Neural cell (in vitro differentiated cells): Measurements from ENCODE around the gene HDC. TPM values are rescaled to one million over a fixed set of nuclear protein-coding genes. Genes with fewer than 3 reads are reported as not detected.

ENCODE experiments used
- H2AFZ ChIP-seq: fragments of 200-600, 300-800 bp; sonication (generic), shearing (Covaris generic); 2 replicates; pipeline ENCODE4 v1.6.0; 2014; ENCODE audit warnings: low read depth, mild to moderate bottlenecking, antibody characterized with exemption, low read length, moderate library complexity
- H3F3A ChIP-seq: fragments of 200-600 bp; shearing (Covaris generic); 2 replicates; pipeline ENCODE4 v1.6.1; 2016; ENCODE audit warnings: mild to moderate bottlenecking, moderate library complexity, mixed read lengths, antibody characterized with exemption, low read length; ENCODE audit not compliant: insufficient read depth, poor library complexity, severe bottlenecking
- H3K27ac ChIP-seq: fragments of 200-600, 300-800 bp; sonication (generic), shearing (Covaris generic); 2 replicates; pipeline ENCODE4 v1.5.1; 2014; ENCODE audit warnings: mild to moderate bottlenecking, low read length, moderate library complexity
- H3K27me3 ChIP-seq: fragments of 300-800, 200-600 bp; sonication (generic), shearing (Covaris generic); 2 replicates; pipeline ENCODE4 v1.6.0; 2014; ENCODE audit warnings: mild to moderate bottlenecking, low read depth, low read length, moderate library complexity; ENCODE audit not compliant: insufficient read depth
- H3K36me3 ChIP-seq: fragments of 300-800, 200-600 bp; sonication (generic), shearing (Covaris generic); 2 replicates; pipeline ENCODE4 v1.5.1; 2014; ENCODE audit warnings: mild to moderate bottlenecking, antibody characterized with exemption, low read length, moderate library complexity; ENCODE audit not compliant: insufficient read depth
- H3K4me2 ChIP-seq: fragments of 300-800, 200-600 bp; sonication (generic), shearing (Covaris generic); 2 replicates; pipeline ENCODE4 v1.6.0; 2014; ENCODE audit warnings: mild to moderate bottlenecking, low read length
- H3K4me3 ChIP-seq: fragments of 300-800, 200-600 bp; sonication (generic), shearing (Covaris generic); 2 replicates; pipeline ENCODE4 v1.5.1; 2014; ENCODE audit warnings: mild to moderate bottlenecking, low read length, moderate library complexity
- H3K79me2 ChIP-seq: fragments of 200-600 bp; shearing (Covaris generic); replicated peaks from 2 replicates; pipeline ENCODE4 v1.6.0; 2014; ENCODE audit warnings: mild to moderate bottlenecking, low read length, moderate library complexity; ENCODE audit not compliant: insufficient read depth
- H3K9ac ChIP-seq: fragments of 300-800, 200-600 bp; sonication (generic), shearing (Covaris generic); 2 replicates; pipeline ENCODE4 v1.6.1; 2016; ENCODE audit warnings: mild to moderate bottlenecking, low read length, mixed read lengths
- H3K9me2 ChIP-seq: fragments of 200-600 bp; shearing (Covaris generic); 2 replicates; pipeline ENCODE4 v1.6.1; 2016; ENCODE audit warnings: mild to moderate bottlenecking, low read length, mixed read lengths; ENCODE audit not compliant: insufficient read depth
- H3K9me3 ChIP-seq: fragments of 200-600, 300-800 bp; sonication (generic), shearing (Covaris generic); 2 replicates; pipeline ENCODE4 v1.6.1; 2016; ENCODE audit warnings: mild to moderate bottlenecking, mixed run types, low read length, moderate library complexity, mixed read lengths
- H4K20me1 ChIP-seq: fragments of 200-600 bp; shearing (Covaris generic); 2 replicates; pipeline ENCODE4 v1.6.1; 2016; ENCODE audit warnings: mild to moderate bottlenecking, mixed run types; ENCODE audit not compliant: insufficient read depth
- CTCF ChIP-seq: fragments of 450-650 bp; IDR thresholded peaks from 2 replicates; pipeline ENCODE4 v1.5.1; 2014; ENCODE audit warnings: antibody characterized with exemption, mild to moderate bottlenecking, moderate library complexity; ENCODE audit not compliant: poor library complexity, severe bottlenecking
- EP300 ChIP-seq: fragments of 450-650 bp; conservative IDR thresholded peaks from 2 replicates; pipeline ENCODE4 v1.6.1; 2014; ENCODE audit warnings: antibody characterized with exemption, mild to moderate bottlenecking, moderate library complexity; ENCODE audit not compliant: poor library complexity, severe bottlenecking
- EZH2 ChIP-seq: fragments of 200-600, 300-800 bp; shearing (Covaris generic), sonication (generic); IDR thresholded peaks from 2 replicates; pipeline ENCODE4 v1.6.1; 2014; ENCODE audit warnings: antibody characterized with exemption, low read length, borderline replicate concordance, mild to moderate bottlenecking; ENCODE audit not compliant: insufficient read depth, poor library complexity, severe bottlenecking
- MXI1 ChIP-seq: fragments of 450-650 bp; conservative IDR thresholded peaks from 2 replicates; pipeline ENCODE4 v1.6.1; 2014; ENCODE audit warnings: antibody characterized with exemption, mild to moderate bottlenecking; ENCODE audit not compliant: poor library complexity, severe bottlenecking
- POLR2AphosphoS5 ChIP-seq: IDR thresholded peaks from 2 replicates; pipeline ENCODE4 v1.6.1; 2012
- RAD21 ChIP-seq: fragments of 450-650 bp; conservative IDR thresholded peaks from 2 replicates; pipeline ENCODE4 v1.6.1; 2014; ENCODE audit warnings: antibody characterized with exemption, mild to moderate bottlenecking, moderate library complexity
- SMC3 ChIP-seq: fragments of 450-650 bp; conservative IDR thresholded peaks from 2 replicates; pipeline ENCODE4 v1.6.1; 2014; ENCODE audit warnings: antibody characterized with exemption, mild to moderate bottlenecking, moderate library complexity; ENCODE audit not compliant: poor library complexity
- TAF1 ChIP-seq: IDR thresholded peaks from 2 replicates; pipeline ENCODE4 v1.6.1; 2012; ENCODE audit warnings: low read depth
- polyA plus RNA-seq: library from polyadenylated mRNA; depleted of rRNA; stranded (reverse); fragments of >200 nt; gene quantifications from 2 replicates; pipeline ENCODE4 v1.2.3, GENCODE V29; 2014
- TF ChIP-seq, protein P1 (sequence below): IDR thresholded peaks from 2 replicates; pipeline ENCODE4 v1.6.1; 2012; ENCODE audit warnings: borderline replicate concordance

The HDC gene
- polyA plus RNA-seq, 1 donor from 2014 or later = 4.5 TPM

GRCh38 chr15:50275091-50275490 lies 9.6 kb upstream of the HDC start:
- H3K9me2 ChIP-seq = no peaks in the 10 kb centered on the region
- TF ChIP-seq, protein P1, sequence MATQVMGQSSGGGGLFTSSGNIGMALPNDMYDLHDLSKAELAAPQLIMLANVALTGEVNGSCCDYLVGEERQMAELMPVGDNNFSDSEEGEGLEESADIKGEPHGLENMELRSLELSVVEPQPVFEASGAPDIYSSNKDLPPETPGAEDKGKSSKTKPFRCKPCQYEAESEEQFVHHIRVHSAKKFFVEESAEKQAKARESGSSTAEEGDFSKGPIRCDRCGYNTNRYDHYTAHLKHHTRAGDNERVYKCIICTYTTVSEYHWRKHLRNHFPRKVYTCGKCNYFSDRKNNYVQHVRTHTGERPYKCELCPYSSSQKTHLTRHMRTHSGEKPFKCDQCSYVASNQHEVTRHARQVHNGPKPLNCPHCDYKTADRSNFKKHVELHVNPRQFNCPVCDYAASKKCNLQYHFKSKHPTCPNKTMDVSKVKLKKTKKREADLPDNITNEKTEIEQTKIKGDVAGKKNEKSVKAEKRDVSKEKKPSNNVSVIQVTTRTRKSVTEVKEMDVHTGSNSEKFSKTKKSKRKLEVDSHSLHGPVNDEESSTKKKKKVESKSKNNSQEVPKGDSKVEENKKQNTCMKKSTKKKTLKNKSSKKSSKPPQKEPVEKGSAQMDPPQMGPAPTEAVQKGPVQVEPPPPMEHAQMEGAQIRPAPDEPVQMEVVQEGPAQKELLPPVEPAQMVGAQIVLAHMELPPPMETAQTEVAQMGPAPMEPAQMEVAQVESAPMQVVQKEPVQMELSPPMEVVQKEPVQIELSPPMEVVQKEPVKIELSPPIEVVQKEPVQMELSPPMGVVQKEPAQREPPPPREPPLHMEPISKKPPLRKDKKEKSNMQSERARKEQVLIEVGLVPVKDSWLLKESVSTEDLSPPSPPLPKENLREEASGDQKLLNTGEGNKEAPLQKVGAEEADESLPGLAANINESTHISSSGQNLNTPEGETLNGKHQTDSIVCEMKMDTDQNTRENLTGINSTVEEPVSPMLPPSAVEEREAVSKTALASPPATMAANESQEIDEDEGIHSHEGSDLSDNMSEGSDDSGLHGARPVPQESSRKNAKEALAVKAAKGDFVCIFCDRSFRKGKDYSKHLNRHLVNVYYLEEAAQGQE = no peak
- no peak for TF ChIP-seq POLR2AphosphoS5
- no peak for TF ChIP-seq TAF1
- no peak for TF ChIP-seq RAD21
- TF ChIP-seq CTCF = no peak
- TF ChIP-seq SMC3 = no peak
- no peak for TF ChIP-seq EZH2
- TF ChIP-seq MXI1 = no peak
- no peak for TF ChIP-seq EP300
- H3K4me2 ChIP-seq = no peak overlapping the region
- H3K9ac ChIP-seq = no peak overlapping the region
- no peak overlapping the region for H3K27ac ChIP-seq
- H2AFZ ChIP-seq = no peak overlapping the region
- no peaks in the 10 kb centered on the region for H3K79me2 ChIP-seq
- H3K36me3 ChIP-seq = no peaks in the 10 kb centered on the region
- H3K4me3 ChIP-seq = no peak overlapping the region
- no peaks in the 10 kb centered on the region for H3K27me3 ChIP-seq
- H4K20me1 ChIP-seq = no peaks in the 10 kb centered on the region
- no peaks in the 10 kb centered on the region for H3K9me3 ChIP-seq
- H3F3A ChIP-seq = no peaks in the 10 kb centered on the region

- TF ChIP-seq RAD21 (no peak), CTCF (no peak), MXI1 (no peak), SMC3 (no peak)
- H3K36me3 ChIP-seq = no peaks in the 10 kb centered on the region
- no peaks in the 10 kb centered on the region for H3K9me2 ChIP-seq
- no peaks in the 10 kb centered on the region for H3K27me3 ChIP-seq
- H3K27ac ChIP-seq = no peak overlapping the region
- H3F3A ChIP-seq = no peaks in the 10 kb centered on the region
- H3K4me3 ChIP-seq = no peak overlapping the region
- H3K9ac ChIP-seq = no peak overlapping the region
- no peak overlapping the region for H3K4me2 ChIP-seq
- H4K20me1 ChIP-seq = no peaks in the 10 kb centered on the region
- no peaks in the 10 kb centered on the region for H3K79me2 ChIP-seq
- H2AFZ ChIP-seq = no peak overlapping the region
- H3K9me3 ChIP-seq = no peaks in the 10 kb centered on the region
Measured at GRCh38 chr15:50267577-50267976, 2.1 kb upstream of the HDC start.
